Activated B cell treated with CpG ODN at 0.5 μM for 24 hours (primary cell): ENCODE data around the gene CDC26. TPM values are rescaled to one million over a fixed set of nuclear protein-coding genes. Genes with fewer than 3 reads are reported as not detected.

Source experiments
- ATAC-seq: fragments of 200-7000 bp; cut with Tn5 transposase; one replicate; pipeline ENCODE4 v1.10.0; 2021; ENCODE audit warnings: low read depth, mild to moderate bottlenecking, moderate library complexity
- CTCF ChIA-PET: fragments of 350-600 bp; sonication (Branson Sonifier 250); formaldehyde crosslinking; loops from one replicate; lab custom pipeline; 2021; ENCODE audit warnings: antibody characterized with exemption; lab: Charles Lee
- POLR2A ChIA-PET: fragments of 350-600 bp; sonication (Branson Sonifier 250); formaldehyde crosslinking; loops from one replicate; lab custom pipeline; 2021; ENCODE audit warnings: antibody characterized with exemption; lab: Charles Lee
- DNase-seq: peaks from one replicate; pipeline ENCODE4 v3.0.0; 2022
- H3K27ac Mint-ChIP-seq: one replicate; pipeline ENCODE4 v1.8.0; 2020; ENCODE audit warnings: mixed read lengths
- H3K27me3 Mint-ChIP-seq: one replicate; pipeline ENCODE4 v1.8.0; 2021; ENCODE audit warnings: mixed read lengths
- H3K36me3 Mint-ChIP-seq: one replicate; pipeline ENCODE4 v1.8.0; 2021; ENCODE audit warnings: low read depth, mixed read lengths
- H3K4me1 Mint-ChIP-seq: one replicate; pipeline ENCODE4 v1.8.0; 2021; ENCODE audit warnings: mixed read lengths
- H3K4me3 Mint-ChIP-seq: one replicate; pipeline ENCODE4 v1.8.0; 2020; ENCODE audit warnings: mild to moderate bottlenecking, mixed read lengths
- H3K9me3 Mint-ChIP-seq: one replicate; pipeline ENCODE4 v1.8.0; 2020; ENCODE audit warnings: mixed read lengths
- intact Hi-C: fragments of 100-400 bp; cut with micrococcal nuclease; formaldehyde crosslinking; loops from one replicate; pipeline ENCODE4 v1.15.1; 2024
- total RNA-seq: library from RNA; stranded (reverse); gene quantifications from 2 replicates; pipeline ENCODE4 v1.2.3, GENCODE V29; 2022
- TF ChIP-seq, protein P1 (sequence below): fragments of 200-600 bp; IDR thresholded peaks from one replicate; pipeline ENCODE4 v1.8.0; 2022; ENCODE audit warnings: antibody characterized with exemption, mild to moderate bottlenecking

CDC26 gene
- total RNA-seq, 1 donor from 2014 or later = 30.4 TPM

DNA sequence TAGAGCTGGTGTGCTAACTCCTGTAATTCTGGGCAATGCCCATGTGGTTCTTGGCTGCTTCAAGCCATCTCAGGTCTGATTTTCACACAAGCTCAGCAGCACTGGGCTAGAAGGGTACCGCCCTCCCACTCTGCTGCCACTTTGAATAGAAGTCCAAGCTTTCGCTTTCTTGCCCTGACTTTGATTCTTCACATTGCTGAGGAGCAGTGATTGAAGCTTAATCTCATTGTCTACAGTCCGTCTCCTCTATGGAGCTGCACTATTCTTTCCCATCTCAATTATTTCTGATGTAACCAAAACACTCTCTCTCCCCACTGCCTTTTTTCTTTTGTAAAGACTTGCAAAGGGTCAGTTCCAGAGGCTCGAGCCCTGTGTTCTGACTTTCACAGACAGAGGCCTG, 40.7 kb upstream of the CDC26 start:
- H3K27me3 Mint-ChIP-seq = peaks cover 1% of the 10 kb centered on the region
- no peaks in the 10 kb centered on the region for H3K36me3 Mint-ChIP-seq
- DNase-seq (no peak), ATAC-seq (no peak)
- POLR2A ChIA-PET = no interaction called here
- CTCF ChIA-PET = no interaction called here
- intact Hi-C loops = no loop called here
- no peak overlapping the region for H3K4me3 Mint-ChIP-seq
- TF ChIP-seq, protein P1, sequence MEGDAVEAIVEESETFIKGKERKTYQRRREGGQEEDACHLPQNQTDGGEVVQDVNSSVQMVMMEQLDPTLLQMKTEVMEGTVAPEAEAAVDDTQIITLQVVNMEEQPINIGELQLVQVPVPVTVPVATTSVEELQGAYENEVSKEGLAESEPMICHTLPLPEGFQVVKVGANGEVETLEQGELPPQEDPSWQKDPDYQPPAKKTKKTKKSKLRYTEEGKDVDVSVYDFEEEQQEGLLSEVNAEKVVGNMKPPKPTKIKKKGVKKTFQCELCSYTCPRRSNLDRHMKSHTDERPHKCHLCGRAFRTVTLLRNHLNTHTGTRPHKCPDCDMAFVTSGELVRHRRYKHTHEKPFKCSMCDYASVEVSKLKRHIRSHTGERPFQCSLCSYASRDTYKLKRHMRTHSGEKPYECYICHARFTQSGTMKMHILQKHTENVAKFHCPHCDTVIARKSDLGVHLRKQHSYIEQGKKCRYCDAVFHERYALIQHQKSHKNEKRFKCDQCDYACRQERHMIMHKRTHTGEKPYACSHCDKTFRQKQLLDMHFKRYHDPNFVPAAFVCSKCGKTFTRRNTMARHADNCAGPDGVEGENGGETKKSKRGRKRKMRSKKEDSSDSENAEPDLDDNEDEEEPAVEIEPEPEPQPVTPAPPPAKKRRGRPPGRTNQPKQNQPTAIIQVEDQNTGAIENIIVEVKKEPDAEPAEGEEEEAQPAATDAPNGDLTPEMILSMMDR = no peak
- no peak overlapping the region for H3K27ac Mint-ChIP-seq
- no peaks in the 10 kb centered on the region for H3K9me3 Mint-ChIP-seq
- H3K4me1 Mint-ChIP-seq = no peaks in the 10 kb centered on the region

DNA sequence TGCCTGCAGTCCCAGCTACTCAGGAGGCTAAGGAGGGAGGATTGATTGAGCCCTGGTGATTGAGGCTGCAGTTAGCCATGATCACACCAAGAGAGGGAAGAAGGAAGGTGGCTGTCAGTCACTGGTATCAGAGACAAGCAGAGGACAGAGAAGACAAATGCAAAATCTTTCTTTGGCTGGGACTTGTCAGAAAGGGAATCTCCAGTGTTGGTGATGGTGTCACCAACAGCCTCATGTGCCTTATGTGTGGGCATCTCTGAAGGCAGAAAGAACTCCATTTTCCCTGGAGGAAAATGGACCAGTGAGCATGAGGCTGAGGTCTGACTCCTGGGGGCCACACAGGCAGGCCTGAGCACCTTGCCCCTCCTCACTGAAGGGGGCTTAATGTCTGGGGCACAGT, 39.9 kb upstream of the CDC26 start:
- Mint-ChIP-seq H3K4me1 (no peaks in the 10 kb centered on the region), H3K4me3 (no peak overlapping the region), H3K27me3 (peaks cover 1% of the 10 kb centered on the region), H3K9me3 (no peaks in the 10 kb centered on the region), H3K36me3 (no peaks in the 10 kb centered on the region), H3K27ac (no peak overlapping the region)
- TF ChIP-seq, protein P1 = no peak
- ATAC-seq (no peak), DNase-seq (no peak)
- ChIA-PET CTCF (no interaction called here), POLR2A (no interaction called here)
- intact Hi-C loops = no loop called here

DNA sequence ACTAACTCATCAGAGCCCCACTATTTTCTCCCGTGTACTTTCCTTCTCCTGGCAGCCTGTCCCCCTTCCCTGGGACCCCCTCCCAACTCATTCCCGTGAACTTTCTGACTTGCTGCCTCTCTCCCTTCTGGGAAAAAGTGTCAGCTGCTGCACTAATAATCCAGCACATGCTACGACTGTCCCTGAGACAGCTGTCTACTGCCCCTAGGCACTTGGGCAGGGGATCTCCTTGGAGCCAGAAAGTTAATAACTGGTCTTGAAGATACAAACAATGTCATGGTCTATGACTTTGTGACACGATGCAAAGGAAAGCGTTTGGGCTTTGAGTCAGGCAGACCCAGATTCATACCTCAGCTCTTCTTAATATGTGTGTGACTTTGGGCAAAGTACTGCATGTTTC, 37.9 kb upstream of the CDC26 start:
- CTCF ChIA-PET = no interaction called here
- Mint-ChIP-seq H3K36me3 (no peaks in the 10 kb centered on the region), H3K9me3 (no peaks in the 10 kb centered on the region), H3K4me3 (no peak overlapping the region), H3K27me3 (peaks cover 1% of the 10 kb centered on the region), H3K27ac (no peak overlapping the region), H3K4me1 (no peaks in the 10 kb centered on the region)
- intact Hi-C loops = no loop called here
- TF ChIP-seq, protein P1 = no peak
- DNase-seq (no peak), ATAC-seq (no peak)
- POLR2A ChIA-PET = no interaction called here

DNA sequence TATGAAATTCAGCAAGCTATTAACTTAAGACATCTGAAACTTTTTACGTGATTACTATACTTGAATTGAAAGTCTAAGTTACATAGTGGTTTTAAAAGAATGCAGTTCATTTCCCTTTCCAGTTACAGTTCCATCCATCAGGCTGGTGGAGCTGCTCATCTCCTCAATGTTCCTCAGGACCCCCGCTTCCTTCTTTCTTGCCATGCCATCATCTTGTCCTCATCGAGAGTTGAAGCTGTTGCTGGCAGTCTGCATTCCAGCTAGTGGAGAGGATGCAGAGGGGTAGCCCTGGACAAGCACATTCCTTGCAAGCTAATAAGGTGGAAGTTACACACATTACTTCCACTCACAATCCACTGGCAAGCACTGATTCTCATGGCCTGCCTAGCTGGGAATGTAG, 36.6 kb upstream of the CDC26 start:
- POLR2A ChIA-PET = no interaction called here
- peaks cover 1% of the 10 kb centered on the region for H3K27me3 Mint-ChIP-seq
- intact Hi-C loops = no loop called here
- no peaks in the 10 kb centered on the region for H3K9me3 Mint-ChIP-seq
- CTCF ChIA-PET = interaction anchor here (1.1 to 1.4 kb wide), 2 partner anchors 90 to 134 kb away, joined by 3 read pairs; no protein-coding TSS in a partner anchor
- no peak overlapping the region for H3K27ac Mint-ChIP-seq
- H3K4me1 Mint-ChIP-seq = no peaks in the 10 kb centered on the region
- TF ChIP-seq, protein P1 = no peak
- no peak for DNase-seq
- no peaks in the 10 kb centered on the region for H3K36me3 Mint-ChIP-seq
- ATAC-seq = no peak
- no peak overlapping the region for H3K4me3 Mint-ChIP-seq

DNA sequence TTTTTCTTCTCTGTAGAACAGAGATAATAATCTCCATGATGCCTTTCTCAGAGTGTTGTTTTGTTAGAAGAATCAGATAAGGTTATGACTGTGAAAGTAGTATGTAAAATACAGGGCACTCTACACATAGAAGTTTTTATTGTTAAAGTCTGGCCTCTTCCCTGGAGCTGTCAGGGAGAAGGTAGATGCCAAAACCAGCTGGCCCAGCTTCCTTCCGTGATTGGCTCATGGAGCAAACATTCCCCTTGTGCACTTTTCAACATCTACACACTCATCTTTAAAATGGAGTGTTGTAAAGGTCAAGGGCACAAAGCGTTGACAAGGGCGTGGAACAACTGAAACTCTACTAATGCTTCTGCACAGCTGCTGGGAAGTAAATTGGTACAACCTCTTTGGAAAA, 35.2 kb upstream of the CDC26 start:
- no peaks in the 10 kb centered on the region for H3K4me1 Mint-ChIP-seq
- no peak overlapping the region for H3K27ac Mint-ChIP-seq
- POLR2A ChIA-PET = interaction anchor here (1.0 kb wide), 1 partner anchor 100 kb away, joined by 3 read pairs; the partner anchor contains the start of genes C9orf43 and POLE3
- H3K4me3 Mint-ChIP-seq = no peak overlapping the region
- CTCF ChIA-PET = interaction anchor here (1.6 to 1.9 kb wide), 3 partner anchors 35 to 347 kb away, joined by 3 to 7 read pairs (median 3); partner anchors contain the start of genes CDC26 and PRPF4
- intact Hi-C loops = no loop called here
- no peaks in the 10 kb centered on the region for H3K9me3 Mint-ChIP-seq
- peaks cover 3% of the 10 kb centered on the region for H3K27me3 Mint-ChIP-seq
- ATAC-seq (no peak), DNase-seq (no peak)
- H3K36me3 Mint-ChIP-seq = no peaks in the 10 kb centered on the region
- TF ChIP-seq, protein P1 = no peak
